HEK293 (cell line): Measurements from ENCODE around the gene RSPO1.
A peak's percentile ranks its signal among the peaks of the same experiment; 100 is the strongest.

ENCODE experiments used
- EGR2 ChIP-seq: fragments of 450-650 bp; formaldehyde crosslinking; IDR thresholded peaks from 2 replicates; pipeline ENCODE4 v1.5.1; 2016; ENCODE audit warnings: low read depth, missing biosample characterization, missing genetic modification characterization
- FEZF1 ChIP-seq: fragments of 450-650 bp; formaldehyde crosslinking; IDR thresholded peaks from 2 replicates; pipeline ENCODE4 v1.5.1; 2016; ENCODE audit warnings: missing biosample characterization, missing genetic modification characterization
- OSR2 ChIP-seq: fragments of 450-650 bp; formaldehyde crosslinking; IDR thresholded peaks from 2 replicates; pipeline ENCODE4 v1.5.1; 2016; ENCODE audit warnings: missing biosample characterization, missing genetic modification characterization
- YY1 ChIP-seq: fragments of 450-650 bp; formaldehyde crosslinking; IDR thresholded peaks from 2 replicates; pipeline ENCODE4 v1.5.1; 2018; ENCODE audit warnings: missing biosample characterization, missing genetic modification characterization
- ZBTB1 ChIP-seq: fragments of 450-650 bp; formaldehyde crosslinking; IDR thresholded peaks from 2 replicates; pipeline ENCODE4 v1.5.1; 2016; ENCODE audit warnings: missing biosample characterization, missing genetic modification characterization
- ZBTB7A ChIP-seq: fragments of 450-650 bp; formaldehyde crosslinking; IDR thresholded peaks from 2 replicates; pipeline ENCODE4 v1.5.1; 2016; ENCODE audit warnings: low read depth, missing biosample characterization, missing genetic modification characterization
- ZFHX2 ChIP-seq: fragments of 450-650 bp; formaldehyde crosslinking; conservative IDR thresholded peaks from 2 replicates; pipeline ENCODE4 v1.5.1; 2016; ENCODE audit warnings: missing biosample characterization, missing genetic modification characterization
- ZIC2 ChIP-seq: fragments of 450-650 bp; formaldehyde crosslinking; IDR thresholded peaks from 2 replicates; pipeline ENCODE4 v1.5.1; 2016; ENCODE audit warnings: missing biosample characterization, missing genetic modification characterization
- ZNF169 ChIP-seq: fragments of 450-650 bp; formaldehyde crosslinking; IDR thresholded peaks from 2 replicates; pipeline ENCODE4 v1.5.1; 2016; ENCODE audit warnings: missing biosample characterization, missing genetic modification characterization
- ZNF19 ChIP-seq: fragments of 450-650 bp; formaldehyde crosslinking; IDR thresholded peaks from 2 replicates; pipeline ENCODE4; 2016; ENCODE audit warnings: missing biosample characterization, missing genetic modification characterization, low read depth
- ZNF221 ChIP-seq: fragments of 450-650 bp; formaldehyde crosslinking; IDR thresholded peaks from 2 replicates; pipeline ENCODE4 v1.5.1; 2017; ENCODE audit warnings: missing biosample characterization, missing genetic modification characterization, borderline replicate concordance
- ZNF292 ChIP-seq: fragments of 450-650 bp; formaldehyde crosslinking; IDR thresholded peaks from 2 replicates; pipeline ENCODE4 v1.5.1; 2016; ENCODE audit warnings: low read depth, missing biosample characterization, missing genetic modification characterization, borderline replicate concordance
- ZNF501 ChIP-seq: fragments of 450-650 bp; formaldehyde crosslinking; IDR thresholded peaks from 2 replicates; pipeline ENCODE4 v1.5.1; 2016; ENCODE audit warnings: missing biosample characterization, missing genetic modification characterization
- ZNF585B ChIP-seq: fragments of 450-650 bp; formaldehyde crosslinking; IDR thresholded peaks from 2 replicates; pipeline ENCODE4 v1.5.1; 2016; ENCODE audit warnings: missing biosample characterization, missing genetic modification characterization
- ZNF610 ChIP-seq: fragments of 450-650 bp; formaldehyde crosslinking; IDR thresholded peaks from 2 replicates; pipeline ENCODE4 v1.5.1; 2016; ENCODE audit warnings: missing biosample characterization, missing genetic modification characterization, borderline replicate concordance
- ZNF654 ChIP-seq: fragments of 450-650 bp; formaldehyde crosslinking; IDR thresholded peaks from 2 replicates; pipeline ENCODE4 v1.5.1; 2016; ENCODE audit warnings: low read depth, missing biosample characterization, missing genetic modification characterization
- ZSCAN30 ChIP-seq: fragments of 450-650 bp; IDR thresholded peaks from 2 replicates; pipeline ENCODE4 v1.5.1; 2018; ENCODE audit warnings: missing biosample characterization, mild to moderate bottlenecking, missing genetic modification characterization, moderate library complexity
- TF ChIP-seq, protein P1 (sequence below): fragments of 450-650 bp; formaldehyde crosslinking; IDR thresholded peaks from 2 replicates; pipeline ENCODE4 v1.5.1; 2016; ENCODE audit warnings: missing biosample characterization, missing genetic modification characterization
- TF ChIP-seq, protein P2 (sequence below): fragments of 450-650 bp; IDR thresholded peaks from 2 replicates; pipeline ENCODE4 v1.5.1; 2018; ENCODE audit warnings: missing biosample characterization, mild to moderate bottlenecking, missing genetic modification characterization
- TF ChIP-seq, protein P3 (sequence below): fragments of 450-650 bp; formaldehyde crosslinking; IDR thresholded peaks from 2 replicates; pipeline ENCODE4 v1.5.1; 2016; ENCODE audit warnings: missing biosample characterization, missing genetic modification characterization
- TF ChIP-seq, protein P4 (sequence below): fragments of 450-650 bp; formaldehyde crosslinking; IDR thresholded peaks from 2 replicates; pipeline ENCODE4 v1.5.1; 2017; ENCODE audit warnings: missing biosample characterization, mild to moderate bottlenecking, missing genetic modification characterization, moderate library complexity
- TF ChIP-seq, protein P5 (sequence below): fragments of 450-650 bp; formaldehyde crosslinking; IDR thresholded peaks from 2 replicates; pipeline ENCODE4 v1.5.1; 2016; ENCODE audit warnings: missing biosample characterization, missing genetic modification characterization
- TF ChIP-seq, protein P6 (sequence below): fragments of 450-650 bp; formaldehyde crosslinking; conservative IDR thresholded peaks from 2 replicates; pipeline ENCODE4 v1.5.1; 2016; ENCODE audit warnings: low read depth, missing biosample characterization, missing genetic modification characterization
- TF ChIP-seq, protein P7 (sequence below): fragments of 450-650 bp; formaldehyde crosslinking; IDR thresholded peaks from 2 replicates; pipeline ENCODE4 v1.5.1; 2016; ENCODE audit warnings: missing biosample characterization, missing genetic modification characterization

Gene RSPO1

DNA sequence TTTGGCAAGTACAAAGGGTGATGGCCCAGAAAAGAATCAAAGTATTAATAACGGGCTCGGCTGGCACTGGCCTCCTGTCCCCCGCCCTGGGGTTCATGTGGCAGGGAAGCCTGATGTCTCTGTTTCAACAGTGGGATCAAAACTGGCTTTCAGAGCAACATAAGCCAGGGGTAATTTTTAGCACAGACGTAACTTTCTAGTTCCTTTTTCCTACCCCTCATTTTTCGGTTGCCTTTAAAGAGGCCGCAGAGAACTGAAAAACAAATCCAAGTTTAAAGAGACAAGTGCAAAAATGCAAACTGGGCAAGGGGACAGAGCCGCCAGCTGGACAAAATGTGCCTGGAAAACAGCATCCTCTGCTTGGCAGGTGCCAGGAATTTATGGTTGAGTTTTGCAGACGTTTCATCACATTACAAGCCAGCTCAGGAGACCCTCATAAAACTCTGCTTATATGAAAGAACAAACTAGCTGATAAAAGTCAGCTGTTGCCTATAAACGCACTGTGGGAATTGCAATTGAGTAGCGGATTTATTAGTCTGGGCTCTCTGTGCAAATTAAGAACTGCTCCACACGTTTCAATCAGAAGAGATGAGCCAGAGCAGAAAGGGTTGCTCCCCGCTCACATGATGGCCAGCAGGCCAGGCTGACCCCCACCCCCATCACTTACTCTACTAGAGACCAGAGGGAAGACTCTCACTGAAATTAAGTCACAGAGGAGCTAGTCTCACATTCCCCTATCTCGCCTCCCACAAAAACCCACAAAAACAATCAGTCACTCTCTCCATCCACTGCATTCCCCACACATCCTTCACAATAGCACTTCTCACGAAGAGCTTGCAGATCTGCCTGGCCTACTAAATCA is 41.8 kb upstream of the RSPO1 start (continued):
- TF ChIP-seq, protein P1, sequence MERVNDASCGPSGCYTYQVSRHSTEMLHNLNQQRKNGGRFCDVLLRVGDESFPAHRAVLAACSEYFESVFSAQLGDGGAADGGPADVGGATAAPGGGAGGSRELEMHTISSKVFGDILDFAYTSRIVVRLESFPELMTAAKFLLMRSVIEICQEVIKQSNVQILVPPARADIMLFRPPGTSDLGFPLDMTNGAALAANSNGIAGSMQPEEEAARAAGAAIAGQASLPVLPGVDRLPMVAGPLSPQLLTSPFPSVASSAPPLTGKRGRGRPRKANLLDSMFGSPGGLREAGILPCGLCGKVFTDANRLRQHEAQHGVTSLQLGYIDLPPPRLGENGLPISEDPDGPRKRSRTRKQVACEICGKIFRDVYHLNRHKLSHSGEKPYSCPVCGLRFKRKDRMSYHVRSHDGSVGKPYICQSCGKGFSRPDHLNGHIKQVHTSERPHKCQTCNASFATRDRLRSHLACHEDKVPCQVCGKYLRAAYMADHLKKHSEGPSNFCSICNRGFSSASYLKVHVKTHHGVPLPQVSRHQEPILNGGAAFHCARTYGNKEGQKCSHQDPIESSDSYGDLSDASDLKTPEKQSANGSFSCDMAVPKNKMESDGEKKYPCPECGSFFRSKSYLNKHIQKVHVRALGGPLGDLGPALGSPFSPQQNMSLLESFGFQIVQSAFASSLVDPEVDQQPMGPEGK (tag by site-specific recombination): no peak
- TF ChIP-seq, protein P2, sequence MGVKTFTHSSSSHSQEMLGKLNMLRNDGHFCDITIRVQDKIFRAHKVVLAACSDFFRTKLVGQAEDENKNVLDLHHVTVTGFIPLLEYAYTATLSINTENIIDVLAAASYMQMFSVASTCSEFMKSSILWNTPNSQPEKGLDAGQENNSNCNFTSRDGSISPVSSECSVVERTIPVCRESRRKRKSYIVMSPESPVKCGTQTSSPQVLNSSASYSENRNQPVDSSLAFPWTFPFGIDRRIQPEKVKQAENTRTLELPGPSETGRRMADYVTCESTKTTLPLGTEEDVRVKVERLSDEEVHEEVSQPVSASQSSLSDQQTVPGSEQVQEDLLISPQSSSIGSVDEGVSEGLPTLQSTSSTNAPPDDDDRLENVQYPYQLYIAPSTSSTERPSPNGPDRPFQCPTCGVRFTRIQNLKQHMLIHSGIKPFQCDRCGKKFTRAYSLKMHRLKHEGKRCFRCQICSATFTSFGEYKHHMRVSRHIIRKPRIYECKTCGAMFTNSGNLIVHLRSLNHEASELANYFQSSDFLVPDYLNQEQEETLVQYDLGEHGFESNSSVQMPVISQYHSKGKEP (tag by site-specific recombination): peak; percentile 57; the same call in 1 of the 2 replicates
- TF ChIP-seq ZNF292 (tag by site-specific recombination) (no peak), ZFHX2 (tag by site-specific recombination) (peak; percentile 54; the same call in 1 of the 2 replicates), ZBTB7A (tag by site-specific recombination) (no peak), ZNF585B (tag by site-specific recombination) (no peak), ZNF19 (tag by site-specific recombination) (no peak), ZNF610 (tag by site-specific recombination) (peak; percentile 73), ZBTB1 (tag by site-specific recombination) (no peak), YY1 (tag by site-specific recombination) (no peak), FEZF1 (tag by site-specific recombination) (peak; percentile 98), EGR2 (peak; percentile 62; the same call in 1 of the 2 replicates), ZIC2 (tag by site-specific recombination) (peak; percentile 74), ZNF501 (tag by site-specific recombination) (no peak), OSR2 (tag by site-specific recombination) (peak; percentile 39; the same call in 1 of the 2 replicates), ZNF654 (tag by site-specific recombination) (no peak), ZNF221 (tag by site-specific recombination) (no peak), ZSCAN30 (tag by site-specific recombination) (peak; percentile 73), ZNF169 (tag by site-specific recombination) (no peak)
- TF ChIP-seq, protein P3, sequence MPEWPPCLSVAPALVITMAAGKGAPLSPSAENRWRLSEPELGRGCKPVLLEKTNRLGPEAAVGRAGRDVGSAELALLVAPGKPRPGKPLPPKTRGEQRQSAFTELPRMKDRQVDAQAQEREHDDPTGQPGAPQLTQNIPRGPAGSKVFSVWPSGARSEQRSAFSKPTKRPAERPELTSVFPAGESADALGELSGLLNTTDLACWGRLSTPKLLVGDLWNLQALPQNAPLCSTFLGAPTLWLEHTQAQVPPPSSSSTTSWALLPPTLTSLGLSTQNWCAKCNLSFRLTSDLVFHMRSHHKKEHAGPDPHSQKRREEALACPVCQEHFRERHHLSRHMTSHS (tag by site-specific recombination): 0 out of 2 replicates have a peak, but pooled peaks have one; percentile 29
- TF ChIP-seq, protein P4, sequence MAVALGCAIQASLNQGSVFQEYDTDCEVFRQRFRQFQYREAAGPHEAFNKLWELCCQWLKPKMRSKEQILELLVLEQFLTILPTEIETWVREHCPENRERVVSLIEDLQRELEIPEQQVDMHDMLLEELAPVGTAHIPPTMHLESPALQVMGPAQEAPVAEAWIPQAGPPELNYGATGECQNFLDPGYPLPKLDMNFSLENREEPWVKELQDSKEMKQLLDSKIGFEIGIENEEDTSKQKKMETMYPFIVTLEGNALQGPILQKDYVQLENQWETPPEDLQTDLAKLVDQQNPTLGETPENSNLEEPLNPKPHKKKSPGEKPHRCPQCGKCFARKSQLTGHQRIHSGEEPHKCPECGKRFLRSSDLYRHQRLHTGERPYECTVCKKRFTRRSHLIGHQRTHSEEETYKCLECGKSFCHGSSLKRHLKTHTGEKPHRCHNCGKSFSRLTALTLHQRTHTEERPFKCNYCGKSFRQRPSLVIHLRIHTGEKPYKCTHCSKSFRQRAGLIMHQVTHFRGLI (tag by site-specific recombination): no peak
- TF ChIP-seq, protein P5, sequence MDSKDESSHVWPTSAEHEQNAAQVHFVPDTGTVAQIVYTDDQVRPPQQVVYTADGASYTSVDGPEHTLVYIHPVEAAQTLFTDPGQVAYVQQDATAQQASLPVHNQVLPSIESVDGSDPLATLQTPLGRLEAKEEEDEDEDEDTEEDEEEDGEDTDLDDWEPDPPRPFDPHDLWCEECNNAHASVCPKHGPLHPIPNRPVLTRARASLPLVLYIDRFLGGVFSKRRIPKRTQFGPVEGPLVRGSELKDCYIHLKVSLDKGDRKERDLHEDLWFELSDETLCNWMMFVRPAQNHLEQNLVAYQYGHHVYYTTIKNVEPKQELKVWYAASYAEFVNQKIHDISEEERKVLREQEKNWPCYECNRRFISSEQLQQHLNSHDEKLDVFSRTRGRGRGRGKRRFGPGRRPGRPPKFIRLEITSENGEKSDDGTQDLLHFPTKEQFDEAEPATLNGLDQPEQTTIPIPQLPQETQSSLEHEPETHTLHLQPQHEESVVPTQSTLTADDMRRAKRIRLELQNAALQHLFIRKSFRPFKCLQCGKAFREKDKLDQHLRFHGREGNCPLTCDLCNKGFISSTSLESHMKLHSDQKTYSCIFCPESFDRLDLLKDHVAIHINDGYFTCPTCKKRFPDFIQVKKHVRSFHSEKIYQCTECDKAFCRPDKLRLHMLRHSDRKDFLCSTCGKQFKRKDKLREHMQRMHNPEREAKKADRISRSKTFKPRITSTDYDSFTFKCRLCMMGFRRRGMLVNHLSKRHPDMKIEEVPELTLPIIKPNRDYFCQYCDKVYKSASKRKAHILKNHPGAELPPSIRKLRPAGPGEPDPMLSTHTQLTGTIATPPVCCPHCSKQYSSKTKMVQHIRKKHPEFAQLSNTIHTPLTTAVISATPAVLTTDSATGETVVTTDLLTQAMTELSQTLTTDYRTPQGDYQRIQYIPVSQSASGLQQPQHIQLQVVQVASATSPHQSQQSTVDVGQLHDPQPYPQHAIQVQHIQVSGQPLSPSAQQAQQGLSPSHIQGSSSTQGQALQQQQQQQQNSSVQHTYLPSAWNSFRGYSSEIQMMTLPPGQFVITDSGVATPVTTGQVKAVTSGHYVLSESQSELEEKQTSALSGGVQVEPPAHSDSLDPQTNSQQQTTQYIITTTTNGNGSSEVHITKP (tag by site-specific recombination): no peak
- TF ChIP-seq, protein P6, sequence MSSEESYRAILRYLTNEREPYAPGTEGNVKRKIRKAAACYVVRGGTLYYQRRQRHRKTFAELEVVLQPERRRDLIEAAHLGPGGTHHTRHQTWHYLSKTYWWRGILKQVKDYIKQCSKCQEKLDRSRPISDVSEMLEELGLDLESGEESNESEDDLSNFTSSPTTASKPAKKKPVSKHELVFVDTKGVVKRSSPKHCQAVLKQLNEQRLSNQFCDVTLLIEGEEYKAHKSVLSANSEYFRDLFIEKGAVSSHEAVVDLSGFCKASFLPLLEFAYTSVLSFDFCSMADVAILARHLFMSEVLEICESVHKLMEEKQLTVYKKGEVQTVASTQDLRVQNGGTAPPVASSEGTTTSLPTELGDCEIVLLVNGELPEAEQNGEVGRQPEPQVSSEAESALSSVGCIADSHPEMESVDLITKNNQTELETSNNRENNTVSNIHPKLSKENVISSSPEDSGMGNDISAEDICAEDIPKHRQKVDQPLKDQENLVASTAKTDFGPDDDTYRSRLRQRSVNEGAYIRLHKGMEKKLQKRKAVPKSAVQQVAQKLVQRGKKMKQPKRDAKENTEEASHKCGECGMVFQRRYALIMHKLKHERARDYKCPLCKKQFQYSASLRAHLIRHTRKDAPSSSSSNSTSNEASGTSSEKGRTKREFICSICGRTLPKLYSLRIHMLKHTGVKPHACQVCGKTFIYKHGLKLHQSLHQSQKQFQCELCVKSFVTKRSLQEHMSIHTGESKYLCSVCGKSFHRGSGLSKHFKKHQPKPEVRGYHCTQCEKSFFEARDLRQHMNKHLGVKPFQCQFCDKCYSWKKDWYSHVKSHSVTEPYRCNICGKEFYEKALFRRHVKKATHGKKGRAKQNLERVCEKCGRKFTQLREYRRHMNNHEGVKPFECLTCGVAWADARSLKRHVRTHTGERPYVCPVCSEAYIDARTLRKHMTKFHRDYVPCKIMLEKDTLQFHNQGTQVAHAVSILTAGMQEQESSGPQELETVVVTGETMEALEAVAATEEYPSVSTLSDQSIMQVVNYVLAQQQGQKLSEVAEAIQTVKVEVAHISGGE (tag by site-specific recombination): 0 out of 2 replicates have a peak, but pooled peaks have one; percentile 19
- TF ChIP-seq, protein P7, sequence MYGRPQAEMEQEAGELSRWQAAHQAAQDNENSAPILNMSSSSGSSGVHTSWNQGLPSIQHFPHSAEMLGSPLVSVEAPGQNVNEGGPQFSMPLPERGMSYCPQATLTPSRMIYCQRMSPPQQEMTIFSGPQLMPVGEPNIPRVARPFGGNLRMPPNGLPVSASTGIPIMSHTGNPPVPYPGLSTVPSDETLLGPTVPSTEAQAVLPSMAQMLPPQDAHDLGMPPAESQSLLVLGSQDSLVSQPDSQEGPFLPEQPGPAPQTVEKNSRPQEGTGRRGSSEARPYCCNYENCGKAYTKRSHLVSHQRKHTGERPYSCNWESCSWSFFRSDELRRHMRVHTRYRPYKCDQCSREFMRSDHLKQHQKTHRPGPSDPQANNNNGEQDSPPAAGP (tag by site-specific recombination): no peak
